NT2/D1 (cell line): ENCODE measurements around the gene SLC6A7.

ENCODE experiments used
- YY1 ChIP-seq: IDR thresholded peaks from 2 replicates; pipeline ENCODE4 v1.6.1; 2011; ENCODE audit not compliant: insufficient read length, insufficient read depth
- ZNF274 ChIP-seq: IDR thresholded peaks from 2 replicates; pipeline ENCODE4 v1.6.1; 2011; ENCODE audit warnings: mild to moderate bottlenecking, low read depth, low read length

- TF ChIP-seq YY1: no peak
- TF ChIP-seq ZNF274: no peak
These were observed 14.1 kb downstream of the SLC6A7 start for GRCh38 chr5:150203832-150204589.
